ENCODE results near the gene KRT5. TPM values are rescaled to one million over a fixed set of nuclear protein-coding genes. Genes with fewer than 3 reads are reported as not detected.

The KRT5 gene
- total and polyA plus RNA-seq, 2 donors (not counting 1 experiment from before 2014, with no cell fraction given): 0.82 TPM; not detected in 1

DNA sequence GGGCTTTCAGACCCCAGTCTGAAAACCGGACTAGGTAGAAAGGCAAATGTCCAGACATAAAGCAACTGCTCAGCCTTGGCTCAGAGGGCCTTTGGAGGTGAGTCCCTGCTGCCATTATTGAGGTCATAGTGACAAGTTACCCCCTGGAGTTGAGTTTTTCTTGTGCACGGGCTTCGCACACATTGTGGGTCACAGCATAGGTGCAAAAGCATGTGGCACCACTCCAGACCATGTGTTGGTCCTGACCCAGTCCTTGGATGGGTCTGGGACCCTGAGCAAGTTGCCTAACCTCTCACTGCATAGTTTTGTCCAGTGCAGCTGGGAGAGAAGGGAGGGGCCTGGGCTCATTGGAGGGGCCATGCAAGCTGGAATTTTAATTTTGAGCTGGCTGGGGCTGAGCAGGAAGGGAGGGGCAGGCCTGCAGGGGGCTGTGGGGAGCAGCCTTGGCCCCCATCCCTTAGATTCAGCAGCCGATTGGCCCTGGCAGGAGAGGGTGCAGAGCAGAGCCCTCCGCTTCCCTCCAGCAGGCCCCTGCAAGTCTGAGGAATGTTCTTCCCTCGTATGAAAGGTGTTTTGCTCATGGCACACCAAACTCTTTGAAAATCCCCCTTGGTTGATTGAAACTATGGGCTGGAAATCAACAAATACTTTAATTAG is 4.2 kb upstream of the KRT5 start:
- H3K9me3 ChIP-seq (ENCODE audit: control insufficient read depth, insufficient read depth, low read depth, low read length): no peaks in the 10 kb centered on the region
- H3K4me1 ChIP-seq (ENCODE audit: control insufficient read depth, extremely low read depth, insufficient read depth, low read length): no peaks in the 10 kb centered on the region
- no peak for DNase-seq (ENCODE audit: low read depth in 2 of 2)
- H4K20me1 ChIP-seq (ENCODE audit: control insufficient read depth, extremely low read depth, insufficient read depth, low read length): no peaks in the 10 kb centered on the region
- no peaks in the 10 kb centered on the region for H3K79me2 ChIP-seq (ENCODE audit: control insufficient read depth, insufficient read depth, low read length)
- H3K36me3 ChIP-seq (ENCODE audit: control insufficient read depth, insufficient read depth, low read length): no peaks in the 10 kb centered on the region
- no peak overlapping the region for H3K27ac ChIP-seq (ENCODE audit: insufficient read depth, low read length)
- H2AFZ ChIP-seq (ENCODE audit: low read length): no peak overlapping the region
- H3K9ac ChIP-seq (ENCODE audit: insufficient read depth, low read length): no peak overlapping the region
- no peak overlapping the region for H3K4me3 ChIP-seq (replicated peaks in 1 of 4; ENCODE audit: control extremely low read depth in 1 of 4, insufficient read depth in 1 of 4, low read depth in 3 of 4, low read length in 4 of 4)
- TF ChIP-seq, protein P1, sequence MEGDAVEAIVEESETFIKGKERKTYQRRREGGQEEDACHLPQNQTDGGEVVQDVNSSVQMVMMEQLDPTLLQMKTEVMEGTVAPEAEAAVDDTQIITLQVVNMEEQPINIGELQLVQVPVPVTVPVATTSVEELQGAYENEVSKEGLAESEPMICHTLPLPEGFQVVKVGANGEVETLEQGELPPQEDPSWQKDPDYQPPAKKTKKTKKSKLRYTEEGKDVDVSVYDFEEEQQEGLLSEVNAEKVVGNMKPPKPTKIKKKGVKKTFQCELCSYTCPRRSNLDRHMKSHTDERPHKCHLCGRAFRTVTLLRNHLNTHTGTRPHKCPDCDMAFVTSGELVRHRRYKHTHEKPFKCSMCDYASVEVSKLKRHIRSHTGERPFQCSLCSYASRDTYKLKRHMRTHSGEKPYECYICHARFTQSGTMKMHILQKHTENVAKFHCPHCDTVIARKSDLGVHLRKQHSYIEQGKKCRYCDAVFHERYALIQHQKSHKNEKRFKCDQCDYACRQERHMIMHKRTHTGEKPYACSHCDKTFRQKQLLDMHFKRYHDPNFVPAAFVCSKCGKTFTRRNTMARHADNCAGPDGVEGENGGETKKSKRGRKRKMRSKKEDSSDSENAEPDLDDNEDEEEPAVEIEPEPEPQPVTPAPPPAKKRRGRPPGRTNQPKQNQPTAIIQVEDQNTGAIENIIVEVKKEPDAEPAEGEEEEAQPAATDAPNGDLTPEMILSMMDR (conservative IDR thresholded peaks at IDR 0.05 in 1 of 2, IDR thresholded peaks at IDR 0.05 in 1 of 2; ENCODE audit: low read depth in 1 of 2, low read length in 2 of 2): no peak
- TF ChIP-seq EZH2 (IDR thresholded peaks at IDR 0.05; ENCODE audit: low read length, missing control alignments): no peak
- no peaks in the 10 kb centered on the region for H3K27me3 ChIP-seq (ENCODE audit: control insufficient read depth, insufficient read depth, low read length)
- H3K4me2 ChIP-seq (ENCODE audit: extremely low read depth, insufficient read depth, low read length): no peak overlapping the region

DNA sequence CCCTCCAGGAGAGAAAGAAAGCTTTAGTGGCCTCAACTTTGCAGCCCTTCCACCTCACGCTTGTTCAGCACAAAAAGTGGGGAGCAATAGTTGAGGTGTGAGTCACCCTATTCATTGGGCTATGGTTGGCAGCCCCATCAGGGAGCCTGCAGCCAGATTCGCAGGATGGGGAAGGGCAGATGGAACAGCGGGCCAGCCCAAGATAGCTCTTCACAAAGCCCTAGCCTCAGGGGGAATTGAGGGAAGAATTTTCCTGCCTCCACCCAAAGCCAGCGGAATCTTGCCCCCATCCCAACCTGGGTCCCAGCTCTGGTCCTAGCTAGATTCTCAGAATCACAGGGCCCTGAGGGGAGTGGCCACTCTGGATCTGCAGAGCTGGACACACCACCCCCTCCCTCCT is 3.6 kb upstream of the KRT5 start:
- Histone ChIP-seq H3K79me2 (ENCODE audit: control insufficient read depth, insufficient read depth, low read length) (no peaks in the 10 kb centered on the region), H3K4me3 (replicated peaks in 1 of 4; ENCODE audit: control extremely low read depth in 1 of 4, insufficient read depth in 1 of 4, low read depth in 3 of 4, low read length in 4 of 4) (no peak overlapping the region), H3K27ac (ENCODE audit: insufficient read depth, low read length) (no peak overlapping the region), H3K4me2 (ENCODE audit: extremely low read depth, insufficient read depth, low read length) (no peak overlapping the region), H3K9ac (ENCODE audit: insufficient read depth, low read length) (no peak overlapping the region), H2AFZ (ENCODE audit: low read length) (no peak overlapping the region), H4K20me1 (ENCODE audit: control insufficient read depth, extremely low read depth, insufficient read depth, low read length) (no peaks in the 10 kb centered on the region), H3K27me3 (ENCODE audit: control insufficient read depth, insufficient read depth, low read length) (no peaks in the 10 kb centered on the region), H3K9me3 (ENCODE audit: control insufficient read depth, insufficient read depth, low read depth, low read length) (no peaks in the 10 kb centered on the region), H3K4me1 (ENCODE audit: control insufficient read depth, extremely low read depth, insufficient read depth, low read length) (no peaks in the 10 kb centered on the region), H3K36me3 (ENCODE audit: control insufficient read depth, insufficient read depth, low read length) (no peaks in the 10 kb centered on the region)
- TF ChIP-seq EZH2 (IDR thresholded peaks at IDR 0.05; ENCODE audit: low read length, missing control alignments): no peak
- TF ChIP-seq, protein P1 (conservative IDR thresholded peaks at IDR 0.05 in 1 of 2, IDR thresholded peaks at IDR 0.05 in 1 of 2; ENCODE audit: low read depth in 1 of 2, low read length in 2 of 2): no peak
- DNase-seq (ENCODE audit: low read depth in 2 of 2): no peak

GRCh38 chr12:52522346-52523011 is 2.3 kb upstream of the KRT5 start:
- no peak overlapping the region for H3K4me2 ChIP-seq (ENCODE audit: extremely low read depth, insufficient read depth, low read length)
- H3K4me3 ChIP-seq (replicated peaks in 1 of 4; ENCODE audit: control extremely low read depth in 1 of 4, insufficient read depth in 1 of 4, low read depth in 3 of 4, low read length in 4 of 4): no peak overlapping the region
- H3K27ac ChIP-seq (ENCODE audit: insufficient read depth, low read length): no peak overlapping the region

More at GRCh38 chr12:52522346-52523011, 2.3 kb upstream of the KRT5 start:
- peak in 1 of 2 donors; percentile 42 for DNase-seq (ENCODE audit: low read depth in 2 of 2)
- TF ChIP-seq, protein P1 (conservative IDR thresholded peaks at IDR 0.05 in 1 of 2, IDR thresholded peaks at IDR 0.05 in 1 of 2; ENCODE audit: low read depth in 1 of 2, low read length in 2 of 2): no peak
- TF ChIP-seq EZH2 (IDR thresholded peaks at IDR 0.05; ENCODE audit: low read length, missing control alignments): no peak
- H3K27me3 ChIP-seq (ENCODE audit: control insufficient read depth, insufficient read depth, low read length): no peaks in the 10 kb centered on the region
- no peaks in the 10 kb centered on the region for H3K4me1 ChIP-seq (ENCODE audit: control insufficient read depth, extremely low read depth, insufficient read depth, low read length)
- no peaks in the 10 kb centered on the region for H4K20me1 ChIP-seq (ENCODE audit: control insufficient read depth, extremely low read depth, insufficient read depth, low read length)
- H3K9ac ChIP-seq (ENCODE audit: insufficient read depth, low read length): no peak overlapping the region
- H3K36me3 ChIP-seq (ENCODE audit: control insufficient read depth, insufficient read depth, low read length): no peaks in the 10 kb centered on the region
- no peaks in the 10 kb centered on the region for H3K9me3 ChIP-seq (ENCODE audit: control insufficient read depth, insufficient read depth, low read depth, low read length)
- no peak overlapping the region for H2AFZ ChIP-seq (ENCODE audit: low read length)
- H3K79me2 ChIP-seq (ENCODE audit: control insufficient read depth, insufficient read depth, low read length): no peaks in the 10 kb centered on the region
